Omental fat pad (tissue), 4 donors: ENCODE measurements around the gene UBE2F. TPM values are rescaled to one million over a fixed set of nuclear protein-coding genes. Genes with fewer than 3 reads are reported as not detected.

ENCODE experiments used
- ATAC-seq: fragments of 150-250 bp; one replicate; pipeline ENCODE4 v1.9.1; 2016; ENCODE audit warnings: mild to moderate bottlenecking, moderate library complexity; ENCODE audit not compliant: low FRiP score
- DNase-seq: peaks from one replicate; pipeline ENCODE4 v3.0.0-alpha.2; 2019; ENCODE audit warnings: low spot score
- CTCF ChIP-seq, 3 donors: fragments of 450-650 bp; IDR thresholded peaks; one replicate each; pipeline ENCODE4 v1.5.1; 2016 to 2017; ENCODE audit warnings: antibody characterized with exemption in 3 of 3, mild to moderate bottlenecking in 3 of 3, moderate library complexity in 2 of 3
- total RNA-seq, 4 donors: library from RNA; depleted of rRNA; stranded (reverse); fragments of >200 nt; gene quantifications; one replicate each; pipeline ENCODE4 v1.1.0, GENCODE V29; 2016

The UBE2F gene
- total RNA-seq, 4 donors from 2014 or later, result 36.3 to 59.9 (median 51.3) TPM

- DNase-seq, result no peak
- no peak for TF ChIP-seq CTCF (IDR thresholded peaks at IDR 0.05)
- no peak for ATAC-seq
Measured at GRCh38 chr2:238024986-238025385, 58.2 kb downstream of the UBE2F start.

GRCh38 chr2:238025741-238026360 is 59.0 kb downstream of the UBE2F start:
- no peak for DNase-seq
- no peak for ATAC-seq
- TF ChIP-seq CTCF (IDR thresholded peaks at IDR 0.05), result no peak

- no peak for DNase-seq
- TF ChIP-seq CTCF (IDR thresholded peaks at IDR 0.05), result no peak
- no peak for ATAC-seq
Measured at GRCh38 chr2:238027058-238027457, 60.2 kb downstream of the UBE2F start.

GRCh38 chr2:238027591-238028415 is 61.0 kb downstream of the UBE2F start:
- TF ChIP-seq CTCF (IDR thresholded peaks at IDR 0.05), result no peak
- DNase-seq, result no peak
- no peak for ATAC-seq

- ATAC-seq (no peak), DNase-seq (no peak)
- TF ChIP-seq CTCF (IDR thresholded peaks at IDR 0.05), result no peak
Measured at GRCh38 chr2:238029853-238030252, 63.0 kb downstream of the UBE2F start.

GRCh38 chr2:238030422-238031155 is 63.8 kb downstream of the UBE2F start:
- DNase-seq, result no peak
- TF ChIP-seq CTCF (IDR thresholded peaks at IDR 0.05), result no peak
- ATAC-seq, result no peak
